Activated CD4-positive, alpha-beta T cell treated with anti-CD3 and anti-CD28 coated beads for 48 hours (primary cell): ENCODE results near the gene ERBB4.

Experiments
- DNase-seq: peaks from one replicate; pipeline ENCODE4 v3.0.0-alpha.2; 2020

ERBB4 gene

DNA sequence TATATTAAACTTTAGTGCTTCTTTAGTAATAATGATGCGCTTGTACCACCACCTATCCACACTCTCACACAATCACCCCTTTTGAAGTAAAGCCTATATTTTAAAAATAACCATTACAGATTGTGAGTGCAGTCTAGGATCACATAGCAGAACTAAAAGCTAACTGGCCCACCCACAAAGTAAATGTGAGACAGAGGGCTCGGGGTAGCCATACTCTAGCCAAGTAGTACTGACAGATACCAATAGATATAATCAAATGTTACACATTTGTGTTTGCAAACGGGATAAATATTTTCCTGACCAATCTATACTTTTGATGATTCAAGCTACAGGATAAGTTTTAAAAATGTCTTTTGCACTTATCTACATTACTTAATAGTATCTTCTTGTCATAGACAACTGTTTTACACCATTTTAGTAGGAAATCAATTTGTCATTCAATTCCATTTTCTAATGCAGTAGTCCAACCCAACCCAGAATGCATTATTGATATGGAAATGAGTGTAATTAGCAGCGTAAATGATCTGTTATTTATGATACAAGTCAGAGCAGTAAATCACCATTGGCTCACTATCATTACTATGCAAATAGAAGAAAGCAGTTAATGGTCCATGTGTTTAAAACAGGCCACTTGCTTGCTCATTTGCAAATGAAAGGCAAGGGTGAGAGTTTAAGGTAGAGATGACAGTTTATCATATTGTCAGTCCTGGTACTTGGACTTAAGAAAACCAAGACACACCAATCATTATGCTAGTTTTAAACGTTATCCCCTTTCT lies 111.8 kb downstream of the ERBB4 start:
- DNase-seq: no peak

DNA sequence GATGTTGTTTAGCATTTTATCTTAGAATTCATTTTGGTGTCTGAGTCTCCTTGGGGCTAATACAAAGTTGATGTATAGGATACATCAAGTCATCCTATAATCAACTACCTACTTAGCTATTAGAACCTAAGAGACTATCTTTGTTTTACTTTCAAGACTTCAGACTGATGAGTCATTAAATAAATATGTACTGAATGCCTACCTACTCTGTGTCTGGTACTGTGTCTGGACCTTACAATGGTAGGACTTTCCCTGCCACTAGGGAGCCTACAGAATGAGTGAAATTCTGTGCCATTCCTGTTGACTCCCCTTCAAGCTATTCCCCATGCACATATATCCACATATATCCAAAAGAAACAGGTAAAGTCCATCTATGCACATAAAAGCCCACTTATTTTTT lies 114.5 kb downstream of the ERBB4 start:
- DNase-seq: no peak

DNA sequence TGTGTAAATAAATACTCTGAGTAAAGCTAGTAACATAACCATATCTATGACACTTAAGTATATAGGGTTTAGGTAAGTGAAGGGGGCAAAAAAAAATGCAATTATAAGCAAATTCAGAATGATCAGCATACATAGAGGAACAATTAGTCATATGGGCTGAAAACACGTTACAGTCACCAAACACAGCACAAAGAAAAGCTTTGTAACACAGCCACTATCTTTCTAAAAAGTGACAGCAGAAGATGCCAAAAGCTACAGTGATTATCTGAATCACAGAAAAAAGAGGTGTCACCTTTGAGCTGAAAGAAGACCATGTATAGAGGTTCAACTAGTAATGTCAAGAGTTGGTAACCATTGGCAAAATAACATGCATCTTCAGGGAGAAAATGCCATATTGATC lies 115.5 kb downstream of the ERBB4 start:
- no peak for DNase-seq

DNA sequence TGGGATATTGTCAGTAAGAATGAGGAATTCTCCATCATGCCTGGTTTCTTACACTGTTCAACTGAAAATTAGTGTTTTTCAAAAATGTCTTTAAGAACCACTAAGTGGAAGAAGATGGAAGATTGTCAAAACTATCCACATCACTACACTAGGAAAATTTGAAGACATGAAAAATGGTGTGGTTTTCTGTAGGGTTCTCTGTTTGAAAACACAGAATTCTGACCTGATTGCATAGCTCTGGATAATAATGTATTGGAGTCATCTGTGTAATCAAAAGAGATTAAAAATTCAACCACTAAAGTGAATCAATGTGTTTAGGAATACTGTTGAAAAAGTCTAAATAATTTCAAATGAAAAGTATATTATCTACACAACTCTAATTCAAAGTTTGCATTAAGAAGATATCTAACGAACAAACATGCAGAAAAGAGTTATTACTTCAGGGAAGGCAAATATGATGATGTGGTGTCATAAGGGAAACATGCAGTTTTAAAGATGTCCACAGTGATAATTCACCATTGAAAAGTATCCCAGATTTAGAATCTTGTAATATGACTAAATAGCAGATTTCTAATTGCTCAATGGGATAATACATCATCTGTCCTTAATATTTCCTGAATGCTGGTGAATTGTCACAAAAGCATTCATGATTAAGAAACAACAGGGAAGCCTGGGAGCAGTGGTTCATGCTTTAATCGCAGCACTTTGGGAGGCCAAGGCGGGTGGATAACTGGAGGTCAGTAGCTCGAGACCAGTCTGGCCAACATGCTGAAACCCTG lies 116.9 kb downstream of the ERBB4 start:
- DNase-seq: no peak

DNA sequence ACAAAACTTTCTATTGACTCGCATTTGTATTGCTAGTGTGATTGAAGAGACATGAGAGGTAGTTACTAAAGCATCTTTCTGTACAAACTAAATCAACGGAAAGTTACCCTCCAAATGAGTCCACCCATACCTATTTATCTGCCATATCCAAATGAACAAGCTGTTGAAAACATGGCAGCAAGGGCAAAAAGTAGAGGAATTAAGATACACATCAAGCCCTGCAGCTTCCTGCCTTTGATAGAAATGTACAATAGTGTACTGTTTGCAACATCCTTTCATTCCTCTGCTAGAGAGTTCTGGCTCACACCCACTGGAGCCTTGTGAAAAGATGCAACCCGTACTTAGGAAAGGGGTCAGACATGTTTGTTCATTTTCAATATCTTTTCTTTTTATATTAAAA lies 122.5 kb downstream of the ERBB4 start:
- DNase-seq: no peak

DNA sequence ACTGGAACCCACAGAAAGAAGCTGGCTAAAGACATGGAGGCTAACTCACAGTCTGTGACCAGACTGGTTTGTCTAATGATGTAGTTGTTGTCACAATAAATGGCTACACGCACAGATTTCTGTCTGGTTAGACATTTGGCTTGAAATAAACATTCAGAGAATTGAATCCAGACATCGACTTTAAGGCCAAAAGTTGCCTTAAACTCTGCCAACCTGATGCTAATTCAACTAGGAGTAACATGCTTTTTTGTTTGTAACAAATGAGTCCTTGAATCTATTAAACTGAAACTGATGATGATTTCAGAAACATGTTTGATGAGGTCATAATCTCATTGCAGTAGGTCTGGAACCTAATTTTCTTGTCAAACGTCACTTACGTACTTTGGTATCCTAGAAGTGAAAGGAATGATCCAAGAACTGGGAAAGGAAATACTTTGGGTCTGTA lies 123.8 kb downstream of the ERBB4 start:
- DNase-seq: no peak

DNA sequence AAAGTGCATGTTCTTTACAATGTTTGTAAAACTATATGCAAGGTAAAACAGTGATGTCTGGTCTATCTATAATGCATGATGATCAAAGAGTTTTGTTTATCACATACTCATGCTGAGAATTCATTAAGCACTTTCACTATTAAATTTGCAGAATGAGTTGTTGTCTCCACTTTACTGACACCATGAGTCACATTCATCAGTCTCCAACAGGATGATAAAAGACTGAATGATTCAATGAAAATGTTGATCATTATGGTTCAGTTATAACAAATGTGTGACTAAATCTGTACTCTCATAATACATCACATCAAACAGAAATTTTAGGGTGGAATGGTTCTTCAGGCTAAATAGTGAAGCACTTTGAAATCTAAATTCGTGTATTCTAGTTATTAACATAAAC lies 129.0 kb downstream of the ERBB4 start:
- DNase-seq: no peak

DNA sequence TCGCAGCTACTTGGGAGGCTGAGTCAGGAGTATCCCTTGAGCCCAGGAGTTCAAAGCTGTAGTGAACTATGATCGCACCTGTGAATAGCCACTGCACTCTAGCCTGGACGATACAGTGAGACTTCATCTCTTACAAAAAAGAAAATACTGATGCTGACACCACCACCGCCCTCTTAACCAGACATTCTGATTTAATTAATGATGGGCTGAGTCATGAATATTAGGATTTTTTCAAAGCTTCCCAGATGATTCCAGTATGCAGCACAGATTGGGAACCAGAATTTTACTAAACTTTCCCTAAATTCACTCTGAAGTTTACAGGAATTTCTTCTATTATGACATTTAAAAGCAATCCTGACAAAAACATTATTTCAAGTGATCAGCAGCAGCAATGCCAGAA lies 130.1 kb downstream of the ERBB4 start:
- DNase-seq: no peak

DNA sequence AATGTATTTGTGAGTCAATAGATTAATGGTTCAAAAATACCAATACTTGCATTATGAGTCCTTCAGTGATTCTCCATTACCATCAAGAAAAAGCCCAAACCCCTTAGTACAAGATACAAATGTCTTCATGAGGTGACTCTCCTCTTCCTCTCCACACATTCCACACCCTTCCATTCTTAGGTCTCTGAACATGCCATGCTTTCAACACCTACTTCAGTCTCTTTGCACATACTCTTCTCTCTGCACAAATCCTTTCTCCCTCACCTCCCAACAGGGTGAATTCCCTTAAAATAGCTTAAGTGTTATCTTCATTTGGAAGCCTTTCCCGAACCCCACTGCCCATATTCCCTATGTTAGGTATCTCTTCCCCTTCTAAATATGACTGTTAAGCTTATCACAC lies 131.9 kb downstream of the ERBB4 start:
- no peak for DNase-seq

DNA sequence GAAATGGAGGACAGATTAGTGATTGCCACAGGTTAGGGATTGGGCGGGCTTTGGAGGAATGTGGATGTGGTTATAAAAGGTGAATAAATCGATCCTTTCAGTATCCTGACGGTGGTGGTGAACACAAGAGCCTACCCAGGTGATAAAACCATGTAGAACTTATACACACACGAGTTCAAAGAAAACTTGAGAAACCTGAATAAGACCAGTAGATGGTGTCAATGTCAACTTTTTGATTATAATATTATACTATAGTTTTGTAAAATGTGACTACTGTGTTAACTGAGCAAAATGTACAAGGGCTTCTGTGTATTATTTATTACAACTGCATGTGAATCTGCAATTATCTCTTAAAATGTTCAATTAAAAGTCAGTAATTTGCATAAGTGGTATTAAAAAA lies 136.3 kb downstream of the ERBB4 start:
- DNase-seq: no peak

DNA sequence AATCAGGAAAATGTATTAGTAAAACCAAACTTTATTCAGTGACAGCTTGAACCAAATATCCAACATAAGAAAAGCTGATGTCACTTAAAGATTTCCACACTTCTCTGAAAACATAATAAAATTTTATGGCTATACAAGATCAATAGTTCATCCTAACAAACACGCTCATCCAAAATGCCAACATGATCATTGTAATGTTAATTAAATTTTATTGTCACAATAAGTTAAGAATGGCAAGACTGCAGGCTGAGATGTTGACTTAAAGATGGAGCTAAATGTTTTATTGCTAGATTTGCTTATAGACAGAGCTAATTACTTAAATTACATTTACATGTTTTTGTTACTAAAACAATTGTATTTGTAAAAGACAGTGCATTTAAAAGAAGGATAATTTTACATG lies 140.3 kb downstream of the ERBB4 start:
- no peak for DNase-seq

DNA sequence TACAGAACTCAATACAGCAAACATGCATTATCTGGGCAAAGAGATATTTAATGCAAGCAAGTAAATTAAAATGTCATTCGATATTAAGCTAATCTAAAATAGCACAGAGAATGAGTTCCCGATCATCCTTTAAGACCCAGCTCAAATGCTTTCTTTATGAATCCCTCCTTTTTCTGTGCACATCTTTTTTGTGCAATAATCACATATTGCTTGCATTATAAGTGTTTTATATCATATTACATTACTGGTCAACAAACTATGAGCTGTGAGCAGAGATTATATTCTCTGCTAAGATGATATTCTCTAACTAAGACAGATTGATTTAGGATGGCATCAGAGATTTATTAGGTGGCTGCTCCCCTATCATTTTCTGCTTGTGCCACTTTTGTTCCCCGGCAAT lies 146.1 kb downstream of the ERBB4 start:
- no peak for DNase-seq

DNA sequence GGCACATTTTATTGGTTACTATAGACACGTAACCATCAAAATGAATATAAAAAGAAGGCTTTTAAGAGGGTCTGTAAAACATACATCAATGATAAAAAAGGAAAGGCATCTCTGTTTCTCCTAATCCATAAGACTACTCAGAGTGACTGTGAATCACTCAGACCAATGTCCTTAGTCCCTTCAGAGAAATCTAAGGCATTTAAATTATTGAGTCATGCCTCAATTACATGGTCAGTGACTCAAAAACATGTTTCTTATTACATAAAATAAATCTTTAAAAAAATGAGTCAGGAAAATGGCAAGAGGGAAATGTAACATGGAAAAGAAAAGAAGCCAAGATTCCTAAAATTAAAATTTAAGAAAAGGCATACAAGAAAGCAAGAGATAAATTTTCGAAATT lies 146.6 kb downstream of the ERBB4 start:
- DNase-seq: no peak

DNA sequence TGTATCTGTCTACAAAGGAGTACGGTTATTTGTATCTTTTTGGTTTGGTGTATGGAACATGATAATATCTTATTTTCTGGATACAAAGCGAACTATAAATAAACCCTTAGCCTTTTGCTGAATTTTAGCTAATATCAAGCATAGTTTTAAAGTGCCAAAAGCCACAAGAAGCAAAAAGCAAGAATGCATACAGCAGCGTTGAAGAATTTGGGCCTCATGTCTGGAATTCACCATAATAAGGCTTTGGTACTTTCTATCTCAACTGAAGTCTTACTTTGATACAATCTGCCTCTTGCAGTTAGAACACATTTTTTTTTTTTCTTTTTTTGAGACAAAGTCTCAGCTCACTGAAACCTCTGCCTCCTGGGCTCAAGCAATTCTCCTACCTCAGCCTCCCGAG lies 151.5 kb downstream of the ERBB4 start:
- DNase-seq: no peak

DNA sequence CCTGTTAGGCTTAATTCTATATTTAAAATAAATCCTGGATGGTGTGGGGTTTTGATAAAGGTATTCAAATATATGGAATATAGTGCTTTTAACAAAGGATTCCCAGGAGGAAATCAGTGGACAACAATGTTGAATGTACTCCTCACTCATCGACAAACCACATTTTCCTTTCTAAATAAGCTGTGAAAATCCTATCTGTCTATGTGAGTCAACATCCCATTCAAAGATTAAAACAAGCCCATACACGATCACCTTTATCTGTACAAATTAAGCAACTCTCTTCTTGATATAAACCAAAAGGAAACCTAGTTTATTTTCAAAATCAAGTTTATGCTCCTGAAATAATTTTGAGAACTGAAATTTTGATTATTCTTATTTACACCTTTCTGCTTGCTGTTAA lies 153.4 kb downstream of the ERBB4 start:
- no peak for DNase-seq

DNA sequence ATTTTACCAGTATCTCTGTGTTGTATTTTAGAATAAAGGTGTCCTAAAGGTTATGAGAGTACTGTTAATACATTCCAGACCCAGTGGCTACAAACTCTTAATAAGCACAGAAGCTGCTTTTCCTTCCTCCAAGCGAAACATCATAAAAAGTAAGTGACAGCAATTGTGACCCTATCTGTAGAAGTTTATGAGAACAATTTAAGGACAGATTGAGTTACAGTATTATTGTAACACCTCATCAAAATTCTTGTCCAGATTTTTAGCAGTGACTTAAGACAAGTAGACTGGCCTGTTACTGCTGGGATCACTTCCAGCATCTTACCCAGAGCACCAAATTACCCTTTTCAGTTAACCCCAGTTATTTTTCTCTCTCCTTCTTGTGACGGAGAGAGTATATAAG lies 154.6 kb downstream of the ERBB4 start:
- no peak for DNase-seq

DNA sequence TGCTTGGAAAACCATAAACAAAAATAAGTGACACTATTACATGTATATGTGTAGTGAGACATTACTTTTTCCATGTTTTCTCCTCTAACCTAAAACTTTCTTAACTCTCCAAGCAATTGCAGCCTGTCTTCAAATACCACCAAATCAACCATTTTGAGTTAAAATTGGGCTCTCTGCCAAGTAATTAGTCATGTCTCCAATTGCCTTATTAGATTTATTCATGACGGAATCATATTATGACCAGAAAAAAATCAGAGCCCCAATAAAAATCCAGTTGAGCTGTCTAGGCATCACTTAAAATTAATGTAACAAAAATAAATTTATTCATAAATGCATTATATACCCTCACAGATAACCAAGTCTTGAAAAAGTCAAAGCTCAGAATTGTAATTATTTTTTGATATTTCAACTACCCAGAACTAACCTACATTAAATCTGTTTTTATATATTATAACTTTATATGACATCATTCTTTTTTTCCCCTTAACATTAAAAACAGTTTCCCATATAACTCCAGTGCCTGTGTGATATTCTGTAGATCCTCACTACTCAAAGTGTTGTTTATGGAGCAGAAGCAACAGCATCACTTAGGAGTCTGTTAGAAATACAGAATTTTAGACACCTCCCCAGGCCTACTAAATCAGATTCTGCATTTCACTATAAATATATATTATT lies 157.0 kb downstream of the ERBB4 start:
- no peak for DNase-seq

DNA sequence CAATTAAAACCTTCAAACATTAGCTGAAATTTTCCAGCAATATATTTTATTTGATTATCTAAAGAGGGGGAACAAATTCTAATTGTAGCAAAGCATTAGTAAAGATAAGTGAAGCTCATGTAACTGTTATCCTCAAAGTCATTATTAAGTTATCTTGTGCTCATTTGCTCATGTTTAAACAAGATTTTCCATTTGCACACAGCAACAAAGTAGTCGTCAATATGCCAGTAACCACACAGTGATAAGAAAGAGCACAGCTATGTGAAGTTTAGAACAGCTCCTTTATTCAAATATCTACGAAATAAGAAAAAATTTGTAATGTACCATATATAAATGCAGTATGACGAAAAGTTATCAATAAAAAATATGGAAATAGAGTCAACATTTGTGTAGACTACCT lies 159.5 kb downstream of the ERBB4 start:
- no peak for DNase-seq

DNA sequence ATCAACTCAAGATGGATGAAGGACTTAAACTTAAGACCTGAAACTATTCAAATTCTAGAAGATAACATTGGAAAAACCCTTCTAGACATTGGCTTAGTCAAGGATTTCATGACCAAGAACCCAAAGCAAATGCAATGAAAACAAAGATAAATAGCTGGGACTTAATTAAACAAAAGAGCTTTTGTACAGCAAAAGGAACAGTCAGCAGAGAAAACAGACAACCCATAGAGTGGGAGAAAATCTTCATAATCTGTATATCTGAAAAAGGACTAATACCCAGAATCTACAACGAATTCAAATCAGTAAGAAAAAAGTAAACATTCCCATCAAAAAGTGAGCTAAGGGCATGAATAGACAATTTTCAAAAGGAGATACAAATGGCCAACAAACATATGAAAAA lies 171.2 kb downstream of the ERBB4 start:
- no peak for DNase-seq

DNA sequence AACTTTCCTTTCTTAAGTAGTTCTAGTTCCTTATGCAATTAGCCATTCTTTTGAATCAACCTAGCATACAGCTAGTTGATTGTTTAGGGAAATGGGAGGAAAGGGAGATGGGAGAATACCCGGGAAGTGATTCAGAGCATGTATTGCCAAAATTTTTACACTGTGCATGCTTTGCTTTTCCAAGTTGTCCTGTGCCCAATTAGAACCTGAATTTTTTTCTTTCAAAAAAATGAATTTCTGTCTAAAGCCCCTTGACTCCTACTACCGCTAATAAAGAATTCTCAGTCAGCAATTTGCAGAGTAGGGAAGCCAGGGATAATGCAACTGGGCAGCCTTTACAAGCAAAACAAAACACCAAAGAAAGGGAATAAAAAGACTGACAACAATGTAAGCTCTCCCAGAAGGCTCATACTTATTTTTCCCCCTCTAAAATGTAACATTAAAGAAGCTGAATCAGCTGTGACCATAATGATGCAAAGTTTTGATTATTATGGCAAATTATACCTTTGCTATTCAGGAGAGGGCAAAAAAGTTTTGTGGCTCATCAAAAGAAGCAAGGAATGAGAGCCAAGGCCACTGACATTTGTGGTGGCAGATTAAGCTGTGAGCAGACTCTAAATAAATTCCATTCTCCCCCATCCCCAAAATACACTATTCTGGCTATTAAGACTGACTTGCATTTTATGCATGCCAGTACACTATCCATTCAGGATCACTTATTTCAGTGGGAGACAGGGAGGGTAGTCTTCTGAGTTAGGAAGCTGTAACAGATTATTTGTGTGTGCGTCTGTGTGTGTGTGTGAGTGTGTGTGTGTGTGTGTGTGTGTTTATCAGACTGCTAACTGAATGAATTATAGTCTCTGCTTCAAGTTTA lies 174.3 kb downstream of the ERBB4 start:
- DNase-seq: no peak

DNA sequence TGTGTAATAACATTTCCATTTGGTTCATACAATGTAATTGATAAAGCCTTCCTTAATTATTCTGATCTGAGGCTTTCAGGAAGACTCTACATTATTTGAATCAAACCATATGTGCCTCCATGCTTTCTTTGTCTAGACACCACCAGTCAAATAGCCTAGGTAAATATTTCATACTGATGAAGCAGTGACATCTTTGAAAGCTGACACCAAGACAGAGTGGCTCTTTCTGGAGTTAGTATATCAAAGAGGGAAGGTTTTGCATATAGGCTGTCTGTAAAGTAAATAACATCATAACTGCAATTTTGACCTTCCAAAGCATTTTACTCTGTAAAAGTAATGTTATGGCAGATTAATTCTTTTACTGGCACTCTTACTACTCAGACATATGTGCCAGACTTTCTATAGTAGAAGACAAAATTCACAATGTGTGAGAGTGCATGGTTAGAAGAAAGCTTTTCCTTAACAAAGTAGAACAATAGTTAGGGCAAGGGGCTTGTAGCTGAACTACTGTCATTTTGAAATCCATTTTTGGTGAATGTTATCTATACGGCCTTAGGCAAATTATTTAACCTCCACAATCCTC lies 177.3 kb downstream of the ERBB4 start:
- no peak for DNase-seq

DNA sequence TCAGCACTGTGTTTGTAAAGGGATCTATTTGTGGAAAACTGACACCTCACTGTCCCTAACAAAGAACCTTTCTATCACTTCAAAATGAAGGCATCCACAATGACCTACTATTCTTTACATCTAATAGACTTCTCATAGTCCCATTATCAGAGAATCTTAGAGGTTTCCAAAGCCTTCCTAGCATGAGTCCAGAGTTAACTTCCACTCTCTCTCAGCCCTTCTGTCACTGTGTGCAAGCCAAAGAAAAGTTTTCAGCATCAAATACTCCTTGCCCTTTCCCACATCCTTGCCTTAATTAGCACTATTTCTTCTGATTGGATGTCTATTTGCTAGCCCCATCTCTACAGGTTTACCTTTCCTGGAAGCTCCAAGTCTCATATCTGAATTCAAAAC lies 178.5 kb downstream of the ERBB4 start:
- DNase-seq: no peak
